Choroid plexus epithelial cell (primary cell): Measurements from ENCODE around the gene ADNP.
A peak's percentile ranks its signal among the peaks of the same experiment; 100 is the strongest.

Experiments used
- DNase-seq: peaks from one replicate; pipeline ENCODE4 v3.0.0-alpha.2; 2010; ENCODE audit warnings: low read depth
- H3K4me3 ChIP-seq: 2 replicates; pipeline ENCODE4 v1.5.1; 2011; ENCODE audit warnings: low read depth, mild to moderate bottlenecking, control low read depth, low read length, moderate library complexity
- TF ChIP-seq, protein P1 (sequence below): conservative IDR thresholded peaks from 2 replicates; pipeline ENCODE4 v1.5.1; 2011; ENCODE audit warnings: low read depth, mild to moderate bottlenecking, control low read depth, inconsistent platforms, low read length, moderate library complexity

Gene ADNP

GRCh38 chr20:50855498-50856474 is 75.5 kb downstream of the ADNP start:
- TF ChIP-seq, protein P1, sequence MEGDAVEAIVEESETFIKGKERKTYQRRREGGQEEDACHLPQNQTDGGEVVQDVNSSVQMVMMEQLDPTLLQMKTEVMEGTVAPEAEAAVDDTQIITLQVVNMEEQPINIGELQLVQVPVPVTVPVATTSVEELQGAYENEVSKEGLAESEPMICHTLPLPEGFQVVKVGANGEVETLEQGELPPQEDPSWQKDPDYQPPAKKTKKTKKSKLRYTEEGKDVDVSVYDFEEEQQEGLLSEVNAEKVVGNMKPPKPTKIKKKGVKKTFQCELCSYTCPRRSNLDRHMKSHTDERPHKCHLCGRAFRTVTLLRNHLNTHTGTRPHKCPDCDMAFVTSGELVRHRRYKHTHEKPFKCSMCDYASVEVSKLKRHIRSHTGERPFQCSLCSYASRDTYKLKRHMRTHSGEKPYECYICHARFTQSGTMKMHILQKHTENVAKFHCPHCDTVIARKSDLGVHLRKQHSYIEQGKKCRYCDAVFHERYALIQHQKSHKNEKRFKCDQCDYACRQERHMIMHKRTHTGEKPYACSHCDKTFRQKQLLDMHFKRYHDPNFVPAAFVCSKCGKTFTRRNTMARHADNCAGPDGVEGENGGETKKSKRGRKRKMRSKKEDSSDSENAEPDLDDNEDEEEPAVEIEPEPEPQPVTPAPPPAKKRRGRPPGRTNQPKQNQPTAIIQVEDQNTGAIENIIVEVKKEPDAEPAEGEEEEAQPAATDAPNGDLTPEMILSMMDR, result no peak
- no peak overlapping the region for H3K4me3 ChIP-seq
- DNase-seq, result no peak

GRCh38 chr20:50854506-50855249 is 76.6 kb downstream of the ADNP start:
- DNase-seq, result no peak
- TF ChIP-seq, protein P1, result no peak
- H3K4me3 ChIP-seq, result no peak overlapping the region

DNA sequence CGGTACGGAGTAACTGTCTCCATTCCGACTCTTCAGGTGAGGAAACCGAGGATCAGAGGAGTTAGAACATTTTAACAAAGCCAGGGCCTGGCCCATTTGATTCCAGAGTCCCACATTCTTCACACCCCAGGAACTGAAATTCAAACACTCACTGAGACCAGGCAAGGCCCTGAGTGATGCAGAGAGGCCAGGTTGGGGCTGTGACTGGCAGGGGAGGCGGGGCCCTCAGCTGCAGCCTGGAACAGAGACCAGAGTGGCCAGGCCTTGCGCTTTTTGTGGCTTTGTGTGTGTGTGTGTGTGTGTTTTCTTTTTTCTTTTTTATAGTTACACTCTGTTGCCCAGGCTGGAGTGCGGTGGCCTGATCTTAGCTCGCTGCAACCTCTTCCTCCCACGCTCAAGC is 79.2 kb downstream of the ADNP start:
- no peak for DNase-seq
- no peak overlapping the region for H3K4me3 ChIP-seq
- TF ChIP-seq, protein P1, result no peak

- TF ChIP-seq, protein P1, result no peak
- DNase-seq, result peak; percentile 28
- H3K4me3 ChIP-seq, result no peak overlapping the region
Measured at GRCh38 chr20:50850721-50851286, 80.4 kb downstream of the ADNP start.

DNA sequence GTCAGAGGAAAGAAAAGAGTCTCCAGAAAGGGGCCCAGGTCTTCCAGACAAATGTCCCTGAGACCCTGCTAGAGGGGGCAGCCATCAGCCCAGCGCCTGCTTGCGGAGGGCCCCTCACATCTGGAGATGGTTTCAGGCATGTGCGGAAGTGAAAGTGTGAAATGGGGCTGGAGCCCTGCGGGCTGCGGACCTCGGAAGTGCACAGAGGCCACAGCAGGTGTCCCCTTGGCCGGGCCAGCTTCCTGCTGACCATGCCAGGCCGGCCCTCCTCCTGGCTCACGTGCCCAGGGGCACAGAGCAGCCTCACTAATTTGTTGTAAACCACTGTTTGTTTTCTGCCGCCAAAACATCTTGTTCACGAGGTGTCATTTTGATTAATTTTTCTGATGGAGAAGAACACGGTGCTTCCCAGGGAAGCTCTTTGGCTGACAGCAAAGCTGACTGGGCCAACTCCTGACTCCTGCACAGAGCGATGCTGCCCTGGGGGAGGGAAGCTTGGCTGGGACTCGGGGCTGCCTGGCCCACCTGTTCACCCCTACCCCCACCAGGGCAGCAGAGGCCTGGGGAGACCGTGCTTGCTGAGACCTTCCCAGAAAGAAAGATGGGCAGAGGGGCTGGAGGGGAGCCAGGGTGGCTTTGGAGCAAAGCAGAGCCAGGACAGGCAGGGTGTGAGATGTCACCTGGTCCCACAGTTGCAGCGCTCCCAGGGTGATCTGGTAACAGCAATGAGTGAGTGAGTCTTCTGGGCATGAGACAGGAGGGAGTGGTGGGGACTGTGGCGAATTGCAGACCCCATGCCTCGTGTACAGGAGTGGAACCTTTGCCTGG is 82.2 kb downstream of the ADNP start:
- TF ChIP-seq, protein P1, result no peak
- H3K4me3 ChIP-seq, result peak overlapping the region; percentile 16
- DNase-seq, result peak; percentile 13

GRCh38 chr20:50848341-50848808 is 82.9 kb downstream of the ADNP start:
- DNase-seq, result peak; percentile 40
- TF ChIP-seq, protein P1, result no peak
- H3K4me3 ChIP-seq, result no peak overlapping the region
